Retinal pigment epithelial cell (primary cell): Measurements from ENCODE around the gene PRKACG.
"Not testable (repeated sequence)": the region's sequence is repeated elsewhere in the genome, so short reads cannot be mapped to it uniquely, and the experiment has no call there.

Experiments used
- DNase-seq: peaks from one replicate; pipeline ENCODE4 v3.0.0-alpha.2; 2010; ENCODE audit warnings: low read depth
- H3K4me3 ChIP-seq: 2 replicates; pipeline ENCODE4 v1.5.1; 2011; ENCODE audit warnings: mild to moderate bottlenecking, low read length, control low read depth, moderate library complexity
- TF ChIP-seq, protein P1 (sequence below): conservative IDR thresholded peaks from 2 replicates; pipeline ENCODE4 v1.5.1; 2011; ENCODE audit warnings: low read depth, low read length, control low read depth, inconsistent platforms

Gene PRKACG

DNA sequence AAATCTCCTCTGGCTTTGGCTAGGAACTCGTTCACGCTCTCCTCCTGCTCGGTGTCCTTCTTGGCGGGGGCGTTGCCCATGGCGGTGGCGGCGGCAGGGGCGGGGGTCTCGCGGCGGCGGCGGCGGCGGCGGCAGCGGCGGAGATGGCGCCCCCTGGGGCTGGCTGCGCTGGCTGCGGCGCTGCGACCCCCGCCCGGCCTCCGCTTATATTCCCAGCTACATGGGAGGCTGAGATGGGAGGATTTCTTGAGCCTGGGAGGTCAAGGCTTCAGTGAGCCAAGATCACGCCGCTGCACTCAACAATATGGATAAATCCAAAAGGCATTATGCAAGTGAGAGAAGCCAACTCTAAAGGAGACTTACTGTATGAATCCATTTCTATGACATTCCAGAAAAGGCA lies at the start of gene PRKACG:
Gene PRKACG, minus strand, starts transcription at position 101 of the 400 bp plus-strand sequence. Its CDS starts 21 bp downstream, at position 80.
- DNase-seq = no peak
- TF ChIP-seq, protein P1, sequence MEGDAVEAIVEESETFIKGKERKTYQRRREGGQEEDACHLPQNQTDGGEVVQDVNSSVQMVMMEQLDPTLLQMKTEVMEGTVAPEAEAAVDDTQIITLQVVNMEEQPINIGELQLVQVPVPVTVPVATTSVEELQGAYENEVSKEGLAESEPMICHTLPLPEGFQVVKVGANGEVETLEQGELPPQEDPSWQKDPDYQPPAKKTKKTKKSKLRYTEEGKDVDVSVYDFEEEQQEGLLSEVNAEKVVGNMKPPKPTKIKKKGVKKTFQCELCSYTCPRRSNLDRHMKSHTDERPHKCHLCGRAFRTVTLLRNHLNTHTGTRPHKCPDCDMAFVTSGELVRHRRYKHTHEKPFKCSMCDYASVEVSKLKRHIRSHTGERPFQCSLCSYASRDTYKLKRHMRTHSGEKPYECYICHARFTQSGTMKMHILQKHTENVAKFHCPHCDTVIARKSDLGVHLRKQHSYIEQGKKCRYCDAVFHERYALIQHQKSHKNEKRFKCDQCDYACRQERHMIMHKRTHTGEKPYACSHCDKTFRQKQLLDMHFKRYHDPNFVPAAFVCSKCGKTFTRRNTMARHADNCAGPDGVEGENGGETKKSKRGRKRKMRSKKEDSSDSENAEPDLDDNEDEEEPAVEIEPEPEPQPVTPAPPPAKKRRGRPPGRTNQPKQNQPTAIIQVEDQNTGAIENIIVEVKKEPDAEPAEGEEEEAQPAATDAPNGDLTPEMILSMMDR = no peak
- no peak within 1 kb of the TSS for H3K4me3 ChIP-seq

DNA sequence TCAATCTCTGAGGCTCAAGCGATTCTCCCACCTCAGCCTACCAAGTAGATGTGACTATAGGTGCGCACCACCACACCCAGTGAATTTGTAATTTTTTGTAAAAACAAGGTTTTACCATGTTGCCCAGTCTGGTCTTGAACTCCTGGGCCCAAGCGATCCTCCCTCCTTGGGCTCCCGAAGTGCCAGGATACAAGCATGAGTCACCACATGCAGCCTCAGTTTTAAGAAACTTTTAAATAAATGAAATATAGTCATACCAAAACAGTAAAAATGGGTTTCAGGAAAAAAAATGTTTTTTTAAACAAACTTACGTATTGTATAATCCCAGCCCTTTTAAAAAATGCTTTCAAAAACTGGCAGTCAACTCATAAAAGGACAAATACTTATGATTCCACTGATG lies 48.3 kb upstream of the PRKACG start:
- no peak for DNase-seq
- no peak overlapping the region for H3K4me3 ChIP-seq
- TF ChIP-seq, protein P1 = no peak

DNA sequence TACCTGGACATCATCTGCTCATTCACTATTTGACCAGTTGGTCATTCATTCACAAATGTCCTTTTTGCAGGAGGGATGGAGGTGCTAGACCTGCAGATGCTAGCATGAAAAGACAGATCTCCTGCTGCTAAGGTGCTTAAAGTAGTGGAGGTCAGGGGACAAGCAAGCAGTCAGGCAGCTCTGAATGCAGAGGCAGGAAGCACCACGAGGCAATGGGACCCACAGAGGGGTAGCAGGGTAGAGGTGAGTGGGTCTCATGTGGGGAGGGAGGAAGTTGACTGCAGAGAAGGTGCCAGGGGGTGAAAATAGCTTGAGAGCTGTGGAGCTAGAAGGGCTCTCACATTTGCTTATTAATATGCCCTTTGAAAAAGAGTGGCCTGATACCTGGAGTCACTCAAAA lies 46.9 kb upstream of the PRKACG start:
- TF ChIP-seq, protein P1 = no peak
- H3K4me3 ChIP-seq = no peak overlapping the region
- DNase-seq = no peak

DNA sequence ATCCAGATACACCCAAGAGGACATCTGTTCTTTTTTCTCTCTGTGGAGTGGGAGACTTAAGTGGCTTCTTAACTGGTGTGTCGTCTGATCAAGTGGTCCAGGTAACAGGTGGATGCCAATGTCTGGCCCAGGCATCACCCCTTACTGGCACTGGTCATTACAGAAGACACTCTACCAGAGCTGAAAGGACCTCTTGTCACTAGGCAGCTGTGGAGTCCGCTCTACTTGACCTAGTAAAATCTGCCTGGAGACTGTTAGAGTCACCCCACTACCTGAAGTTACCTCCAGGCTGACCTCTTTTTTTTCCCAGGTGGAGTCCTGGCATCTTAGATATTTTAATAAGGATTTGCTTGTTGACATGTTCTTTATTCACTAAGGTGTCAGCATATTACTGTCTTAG lies 44.2 kb upstream of the PRKACG start:
- TF ChIP-seq, protein P1 = no peak
- no peak for DNase-seq
- H3K4me3 ChIP-seq = no peak overlapping the region

DNA sequence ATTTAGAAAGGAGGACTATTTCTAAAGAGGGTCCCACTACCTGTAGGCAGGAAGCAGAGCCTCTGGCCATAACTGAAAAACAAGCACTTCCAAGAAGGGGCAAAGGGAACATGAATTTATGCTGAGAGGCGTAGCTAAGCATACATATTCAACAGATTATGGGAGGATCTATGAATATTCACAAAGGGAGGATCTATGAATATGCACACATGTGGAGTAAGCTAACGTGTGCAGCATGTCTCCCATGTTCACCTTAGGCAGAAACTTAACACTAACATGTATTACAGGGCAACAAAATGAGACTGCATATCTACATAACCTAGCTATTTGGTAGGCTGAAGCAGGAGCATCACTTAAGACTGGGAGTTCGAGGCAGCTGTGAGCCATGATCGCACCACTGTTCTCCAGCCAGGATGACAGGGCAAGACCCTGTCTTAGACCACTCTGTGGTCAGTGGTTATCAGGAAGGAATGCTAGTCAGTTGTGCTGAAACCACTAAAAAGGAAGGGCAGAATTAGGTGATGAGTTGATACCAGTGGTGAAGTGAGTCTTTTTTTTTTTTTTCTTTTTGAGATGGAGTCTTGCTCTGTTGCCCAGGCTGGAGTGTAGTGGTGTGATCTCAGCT lies 42.4 kb upstream of the PRKACG start:
- TF ChIP-seq, protein P1 = no peak
- no peak for DNase-seq
- no peak overlapping the region for H3K4me3 ChIP-seq

DNA sequence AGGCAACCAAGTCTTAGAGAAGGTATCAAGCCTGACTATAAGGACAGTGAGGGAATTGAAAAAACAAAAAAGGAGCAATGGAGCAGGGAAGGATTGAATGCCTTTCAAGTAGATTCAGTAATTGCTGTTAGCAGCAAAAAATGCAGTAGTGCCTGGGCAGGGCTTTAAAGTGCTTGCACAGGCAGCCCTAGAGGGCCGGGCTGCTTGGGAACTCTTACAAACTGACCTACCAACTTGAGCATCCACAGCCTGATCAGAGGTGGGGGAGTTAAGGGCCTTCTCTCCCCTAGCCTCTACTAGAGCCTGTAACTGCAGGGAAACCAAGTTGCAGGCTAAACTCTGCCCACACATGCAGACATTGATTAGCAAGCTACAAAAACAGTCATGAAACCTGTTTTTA lies 41.1 kb upstream of the PRKACG start:
- TF ChIP-seq, protein P1 = no peak
- no peak for DNase-seq
- no peak overlapping the region for H3K4me3 ChIP-seq

DNA sequence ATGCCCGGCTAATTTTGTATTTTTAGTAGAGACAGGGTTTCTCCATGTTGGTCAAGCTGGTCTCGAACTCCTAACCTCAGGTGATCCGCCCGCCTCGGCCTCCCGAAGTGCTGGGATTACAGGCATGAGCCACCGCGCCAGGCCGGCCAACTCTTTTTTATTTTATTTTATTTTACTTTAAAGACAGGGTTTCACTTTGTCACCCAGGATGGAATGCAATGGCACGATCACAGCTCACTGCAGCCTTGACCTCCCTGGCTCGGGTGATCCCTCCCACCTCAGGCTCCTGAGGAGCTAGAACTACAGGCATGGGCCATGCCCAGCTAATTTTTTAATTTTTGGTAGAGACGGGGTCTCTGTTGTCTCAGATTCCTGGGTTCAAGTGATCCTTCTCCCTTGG lies 37.0 kb upstream of the PRKACG start:
- not testable (repeated sequence) for H3K4me3 ChIP-seq, DNase-seq
